HG02678 (cell line): ENCODE data around the gene FAM32A.

Experiments used
- ATAC-seq: cut with Tn5 transposase; IDR thresholded peaks from one replicate; pipeline ENCODE4 v1.9.1; 2021; ENCODE audit warnings: mild to moderate bottlenecking, moderate library complexity; ENCODE audit not compliant: unreplicated experiment

FAM32A gene

GRCh38 chr19:16224293-16225045 is 39.3 kb downstream of the FAM32A start:
- no peak for ATAC-seq

- ATAC-seq = no peak
Observed at GRCh38 chr19:16225279-16226183, 40.3 kb downstream of the FAM32A start.

- ATAC-seq = no peak
Observed at GRCh38 chr19:16226184-16226591, 41.0 kb downstream of the FAM32A start.

- no peak for ATAC-seq
Observed at GRCh38 chr19:16226878-16227836, 41.9 kb downstream of the FAM32A start.

- no peak for ATAC-seq
Observed at GRCh38 chr19:16227837-16228636, 42.8 kb downstream of the FAM32A start.

GRCh38 chr19:16228637-16229321 is 43.6 kb downstream of the FAM32A start:
- ATAC-seq = no peak

- no peak for ATAC-seq
Observed at GRCh38 chr19:16229322-16229641, 44.1 kb downstream of the FAM32A start.

- no peak for ATAC-seq
Observed at GRCh38 chr19:16232127-16232526, 46.9 kb downstream of the FAM32A start.

- no peak for ATAC-seq
Observed at GRCh38 chr19:16232568-16232967, 47.4 kb downstream of the FAM32A start.

- ATAC-seq = no peak
Observed at GRCh38 chr19:16233081-16233776, 48.0 kb downstream of the FAM32A start.

GRCh38 chr19:16233836-16234551 is 48.8 kb downstream of the FAM32A start:
- no peak for ATAC-seq

- no peak for ATAC-seq
Observed at GRCh38 chr19:16234552-16235445, 49.6 kb downstream of the FAM32A start.

- ATAC-seq = no peak
Observed at GRCh38 chr19:16235811-16236652, 50.8 kb downstream of the FAM32A start.
